ENCODE results near the gene MAGOHB. TPM values are rescaled to one million over a fixed set of nuclear protein-coding genes. Genes with fewer than 3 reads are reported as not detected.

The MAGOHB gene
- total RNA-seq, 1 donor from 2014 or later: 21.7 TPM

DNA sequence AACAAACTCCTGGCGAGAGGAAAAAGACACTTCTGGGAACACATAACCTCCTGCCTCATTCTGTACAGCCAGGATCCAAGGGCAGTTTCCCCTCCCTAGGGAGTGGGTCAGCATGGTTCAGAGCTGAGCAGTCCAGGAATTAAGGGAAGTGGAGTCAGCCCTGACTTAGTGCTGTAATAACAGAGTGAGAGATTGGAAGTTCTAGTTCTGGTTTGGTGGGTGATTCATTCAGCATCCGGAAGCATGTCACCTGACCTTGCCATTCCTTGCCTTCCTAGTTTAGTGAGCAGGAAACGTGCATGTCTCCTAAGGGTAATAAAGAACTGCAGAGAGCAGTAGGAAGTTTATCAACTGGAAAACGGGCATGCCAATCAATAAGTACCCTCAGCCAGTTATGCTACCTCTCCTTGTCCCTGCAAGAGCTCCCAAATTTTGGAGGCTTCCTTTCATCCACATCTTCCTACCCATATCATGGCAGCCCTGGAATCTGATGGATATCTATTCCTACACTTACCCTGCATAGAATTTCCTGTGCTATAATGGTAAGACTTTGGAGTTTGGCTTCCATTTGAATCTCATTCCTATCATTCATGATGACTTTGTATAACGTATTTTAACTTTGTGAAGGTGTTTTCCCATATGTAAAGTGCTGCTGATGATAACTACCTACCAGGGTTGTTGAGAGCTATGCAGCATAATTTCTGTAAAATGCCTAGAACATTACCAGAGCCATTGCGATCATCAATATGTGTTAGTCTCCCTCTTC lies 28.5 kb upstream of the MAGOHB start:
- H3K27me3 ChIP-seq (ENCODE audit: control insufficient read depth, insufficient read depth, low read length): no peaks in the 10 kb centered on the region
- no peak for TF ChIP-seq CTCF (IDR thresholded peaks at IDR 0.05; ENCODE audit: insufficient read depth, low read length, poor library complexity, severe bottlenecking)
- peak; percentile 38 for DNase-seq (ENCODE audit: low read depth)
- no peaks in the 10 kb centered on the region for H3K36me3 ChIP-seq (ENCODE audit: control insufficient read depth, insufficient read depth, low read length)
- no peak overlapping the region for H3K4me3 ChIP-seq (ENCODE audit: low read depth, low read length)

GRCh38 chr12:10638728-10639127 lies 25.3 kb upstream of the MAGOHB start:
- no peak for DNase-seq (ENCODE audit: low read depth)
- H3K36me3 ChIP-seq (ENCODE audit: control insufficient read depth, insufficient read depth, low read length): no peaks in the 10 kb centered on the region
- H3K27me3 ChIP-seq (ENCODE audit: control insufficient read depth, insufficient read depth, low read length): no peaks in the 10 kb centered on the region
- TF ChIP-seq CTCF (IDR thresholded peaks at IDR 0.05; ENCODE audit: insufficient read depth, low read length, poor library complexity, severe bottlenecking): no peak
- H3K4me3 ChIP-seq (ENCODE audit: low read depth, low read length): no peak overlapping the region

DNA sequence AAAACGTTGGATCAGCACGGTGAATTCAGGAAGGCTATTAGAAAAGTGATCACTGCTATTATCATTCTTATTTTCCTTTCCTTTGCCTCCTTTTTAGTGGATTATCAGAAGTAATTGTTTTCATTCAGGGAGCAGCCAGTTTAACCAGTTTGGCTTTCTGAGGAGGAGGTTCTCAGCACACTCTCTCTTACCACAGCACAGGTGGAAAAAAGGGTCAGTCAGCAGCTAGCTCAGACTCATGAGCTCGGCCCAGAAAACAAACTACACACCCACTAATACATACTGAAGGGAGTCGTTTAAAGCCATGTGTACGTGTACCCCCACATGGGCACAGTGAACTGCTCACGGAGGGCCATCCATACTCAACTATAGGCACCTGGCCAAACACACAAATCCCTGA lies 23.2 kb upstream of the MAGOHB start:
- Histone ChIP-seq H3K36me3 (ENCODE audit: control insufficient read depth, insufficient read depth, low read length) (no peaks in the 10 kb centered on the region), H3K4me3 (ENCODE audit: low read depth, low read length) (no peak overlapping the region), H3K27me3 (ENCODE audit: control insufficient read depth, insufficient read depth, low read length) (no peaks in the 10 kb centered on the region)
- no peak for DNase-seq (ENCODE audit: low read depth)
- no peak for TF ChIP-seq CTCF (IDR thresholded peaks at IDR 0.05; ENCODE audit: insufficient read depth, low read length, poor library complexity, severe bottlenecking)

- H3K4me3 ChIP-seq (ENCODE audit: low read depth, low read length): no peak overlapping the region
- H3K36me3 ChIP-seq (ENCODE audit: control insufficient read depth, insufficient read depth, low read length): no peaks in the 10 kb centered on the region
- no peak for TF ChIP-seq CTCF (IDR thresholded peaks at IDR 0.05; ENCODE audit: insufficient read depth, low read length, poor library complexity, severe bottlenecking)
- DNase-seq (ENCODE audit: low read depth): no peak
- H3K27me3 ChIP-seq (ENCODE audit: control insufficient read depth, insufficient read depth, low read length): no peaks in the 10 kb centered on the region
Observed at GRCh38 chr12:10636124-10636523, 22.7 kb upstream of the MAGOHB start.

GRCh38 chr12:10635306-10635705 lies 21.9 kb upstream of the MAGOHB start:
- TF ChIP-seq CTCF (IDR thresholded peaks at IDR 0.05; ENCODE audit: insufficient read depth, low read length, poor library complexity, severe bottlenecking): no peak
- no peaks in the 10 kb centered on the region for H3K27me3 ChIP-seq (ENCODE audit: control insufficient read depth, insufficient read depth, low read length)
- no peaks in the 10 kb centered on the region for H3K36me3 ChIP-seq (ENCODE audit: control insufficient read depth, insufficient read depth, low read length)
- no peak for DNase-seq (ENCODE audit: low read depth)
- no peak overlapping the region for H3K4me3 ChIP-seq (ENCODE audit: low read depth, low read length)

GRCh38 chr12:10634427-10634826 lies 21.0 kb upstream of the MAGOHB start:
- TF ChIP-seq CTCF (IDR thresholded peaks at IDR 0.05; ENCODE audit: insufficient read depth, low read length, poor library complexity, severe bottlenecking): no peak
- DNase-seq (ENCODE audit: low read depth): peak; percentile 49

More at GRCh38 chr12:10634427-10634826, 21.0 kb upstream of the MAGOHB start:
- Histone ChIP-seq H3K27me3 (ENCODE audit: control insufficient read depth, insufficient read depth, low read length) (no peaks in the 10 kb centered on the region), H3K4me3 (ENCODE audit: low read depth, low read length) (no peak overlapping the region), H3K36me3 (ENCODE audit: control insufficient read depth, insufficient read depth, low read length) (no peaks in the 10 kb centered on the region)
